Measurements from ENCODE around the gene POLL. TPM values are rescaled to one million over a fixed set of nuclear protein-coding genes. Genes with fewer than 3 reads are reported as not detected.

POLL gene
- total RNA-seq, 1 experiment from 2014 or later, result 46.2 TPM

DNA sequence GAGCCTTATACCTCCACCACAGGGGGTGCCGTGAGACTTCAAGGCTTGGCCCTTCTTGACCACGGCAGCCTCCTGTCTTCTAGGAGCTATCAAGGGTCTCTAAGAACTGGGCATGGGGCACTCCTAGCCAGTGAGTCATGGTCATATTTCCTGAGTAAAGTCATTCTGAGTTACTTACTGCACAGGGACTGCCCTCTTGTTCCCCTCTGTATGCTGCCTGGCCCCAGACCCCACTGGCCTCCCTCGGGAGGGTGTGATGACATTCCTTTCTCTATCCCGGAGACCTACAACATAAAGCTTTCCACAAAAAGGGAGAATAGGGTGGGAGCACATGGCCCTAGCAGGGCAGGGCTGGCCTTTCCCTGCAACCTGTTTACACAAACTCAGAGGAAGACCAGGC is 21.4 kb upstream of the POLL start:
- ChIA-PET CTCF (no interaction called here), POLR2A (no interaction called here)
- Mint-ChIP-seq H3K36me3 (peaks cover 24% of the 10 kb centered on the region), H3K4me3 (no peak overlapping the region), H3K9me3 (no peaks in the 10 kb centered on the region), H3K27me3 (ENCODE audit: low read depth) (no peaks in the 10 kb centered on the region), H3K4me1 (peaks cover 13% of the 10 kb centered on the region), H3K27ac (no peak overlapping the region)
- no peak for TF ChIP-seq AR (CRISPR knock-in tag; IDR thresholded peaks at IDR 0.05)
- no peak for DNase-seq (ENCODE audit: low spot score)
- ATAC-seq, result no peak

DNA sequence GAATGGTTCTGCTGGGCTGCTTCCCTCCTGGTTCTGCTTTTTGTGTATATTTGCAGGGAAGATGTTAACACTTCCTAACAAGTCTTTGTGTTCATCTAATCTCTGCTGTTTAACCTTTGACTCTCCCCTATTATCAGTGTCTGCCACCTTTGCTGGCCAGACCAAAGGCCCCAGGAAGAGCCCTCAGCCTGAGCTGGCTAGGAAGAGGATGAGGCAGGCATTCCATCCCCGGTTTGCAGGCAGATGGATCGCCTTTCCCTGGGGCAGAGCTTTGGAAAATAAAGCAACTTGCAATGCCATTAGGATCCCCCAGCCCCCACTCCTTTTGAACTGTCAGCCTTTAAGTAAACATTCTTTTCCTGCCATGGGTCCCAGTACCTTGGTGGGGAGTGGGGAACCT is 19.1 kb upstream of the POLL start:
- Mint-ChIP-seq H3K36me3 (peaks cover 24% of the 10 kb centered on the region), H3K4me1 (peaks cover 7% of the 10 kb centered on the region), H3K27me3 (ENCODE audit: low read depth) (no peaks in the 10 kb centered on the region), H3K9me3 (no peaks in the 10 kb centered on the region), H3K27ac (peak overlapping the region; percentile 81), H3K4me3 (no peak overlapping the region)
- TF ChIP-seq KAT7 (CRISPR knock-in tag; IDR thresholded peaks at IDR 0.05; ENCODE audit: borderline replicate concordance) (no peak), ZNF219 (CRISPR knock-in tag; IDR thresholded peaks at IDR 0.05; ENCODE audit: borderline replicate concordance) (no peak), TEAD4 (CRISPR knock-in tag; IDR thresholded peaks at IDR 0.05) (no peak), TCF7 (CRISPR knock-in tag; IDR thresholded peaks at IDR 0.05; ENCODE audit: low read depth) (no peak)
- TF ChIP-seq, protein P1, sequence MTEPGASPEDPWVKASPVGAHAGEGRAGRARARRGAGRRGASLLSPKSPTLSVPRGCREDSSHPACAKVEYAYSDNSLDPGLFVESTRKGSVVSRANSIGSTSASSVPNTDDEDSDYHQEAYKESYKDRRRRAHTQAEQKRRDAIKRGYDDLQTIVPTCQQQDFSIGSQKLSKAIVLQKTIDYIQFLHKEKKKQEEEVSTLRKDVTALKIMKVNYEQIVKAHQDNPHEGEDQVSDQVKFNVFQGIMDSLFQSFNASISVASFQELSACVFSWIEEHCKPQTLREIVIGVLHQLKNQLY (CRISPR knock-in tag; IDR thresholded peaks at IDR 0.05), result no peak
- ChIA-PET CTCF (interaction anchor here (0.7 to 7.3 kb wide), 8 partner anchors 9 to 176 kb away, joined by 3 to 167 read pairs (median 3); partner anchors contain the start of gene NPM3), POLR2A (no interaction called here)
- no peak for DNase-seq (ENCODE audit: low spot score)
- peak; percentile 9; the same call in 1 of the 2 replicates for ATAC-seq

GRCh38 chr10:101602761-101603398 is 14.8 kb upstream of the POLL start:
- Mint-ChIP-seq H3K4me3 (no peak overlapping the region), H3K27ac (peak overlapping the region; percentile 45; the same call in 1 of the 2 replicates), H3K36me3 (peaks cover 9% of the 10 kb centered on the region; the same call in 1 of the 2 replicates), H3K9me3 (no peaks in the 10 kb centered on the region), H3K27me3 (ENCODE audit: low read depth) (no peaks in the 10 kb centered on the region), H3K4me1 (peaks cover 10% of the 10 kb centered on the region)
- DNase-seq (ENCODE audit: low spot score) (peak; percentile 94), ATAC-seq (peak; percentile 96)
- ChIA-PET POLR2A (interaction anchor here (0.6 to 1.2 kb wide), 6 partner anchors 172 to 902 kb away, joined by 3 to 6 read pairs (median 3); partner anchors contain the start of genes NPM3 and OGA), CTCF (interaction anchor here (0.5 to 7.3 kb wide), 96 partner anchors 9 to 628 kb away, joined by 3 to 370 read pairs (median 5); partner anchors contain the start of genes DPCD, FBXW4, FGF8 and KCNIP2)
- 0 out of 2 replicates have a peak, but pooled peaks have one; percentile 50 for TF ChIP-seq TEAD4 (CRISPR knock-in tag; IDR thresholded peaks at IDR 0.05)
- no peak for TF ChIP-seq ZNF396 (CRISPR knock-in tag; IDR thresholded peaks at IDR 0.05; ENCODE audit: borderline replicate concordance)
- TF ChIP-seq MXD4 (CRISPR knock-in tag; IDR thresholded peaks at IDR 0.05; ENCODE audit: borderline replicate concordance), result no peak
- no peak for TF ChIP-seq NR1H2 (CRISPR knock-in tag; IDR thresholded peaks at IDR 0.05)
- no peak for TF ChIP-seq CDX4 (CRISPR knock-in tag; IDR thresholded peaks at IDR 0.05; ENCODE audit: borderline replicate concordance)
- no peak for TF ChIP-seq ATF2 (CRISPR knock-in tag; IDR thresholded peaks at IDR 0.05; ENCODE audit: borderline replicate concordance, low read depth)
- TF ChIP-seq ZNF416 (CRISPR knock-in tag; IDR thresholded peaks at IDR 0.05), result no peak
- TF ChIP-seq ZNF512 (CRISPR knock-in tag; IDR thresholded peaks at IDR 0.05; ENCODE audit: borderline replicate concordance), result no peak
- peak; percentile 35; the same call in 1 of the 2 replicates for TF ChIP-seq SP1 (CRISPR knock-in tag; conservative IDR thresholded peaks at IDR 0.05)
- TF ChIP-seq, protein P2, sequence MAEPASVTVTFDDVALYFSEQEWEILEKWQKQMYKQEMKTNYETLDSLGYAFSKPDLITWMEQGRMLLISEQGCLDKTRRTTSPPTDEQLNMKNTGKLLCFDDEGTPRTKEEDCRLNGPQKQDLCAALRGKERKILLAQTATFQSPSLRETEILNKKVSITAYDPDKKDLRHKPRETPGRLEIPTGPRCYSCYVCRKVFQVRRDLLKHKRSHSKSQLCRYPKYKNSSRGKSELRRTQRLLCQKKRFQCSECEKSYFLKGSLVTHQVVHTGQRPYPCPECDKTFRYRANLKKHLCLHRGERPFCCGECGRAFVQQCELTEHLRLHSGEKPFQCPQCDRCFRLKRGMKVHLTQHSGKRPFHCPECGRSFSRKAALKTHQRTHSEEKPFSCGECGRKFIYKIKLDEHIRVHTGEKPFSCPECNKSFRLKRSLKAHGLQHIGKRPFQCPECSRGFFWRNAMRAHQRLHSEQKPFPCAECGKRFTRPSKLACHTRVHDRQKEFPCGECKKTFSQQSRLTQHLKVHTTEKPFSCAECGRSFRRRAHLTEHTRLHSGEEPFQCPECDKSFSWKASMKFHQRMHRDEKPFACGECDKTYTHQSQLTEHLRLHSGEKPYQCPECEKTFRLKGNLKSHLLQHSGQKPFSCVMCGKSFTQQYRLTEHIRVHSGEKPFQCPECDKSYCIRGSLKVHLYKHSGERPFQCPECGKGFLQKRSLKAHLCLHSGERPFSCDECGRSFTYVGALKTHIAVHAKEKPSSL (CRISPR knock-in tag; conservative IDR thresholded peaks at IDR 0.05), result no peak
- no peak for TF ChIP-seq GRHL2 (CRISPR knock-in tag; IDR thresholded peaks at IDR 0.05; ENCODE audit: insufficient replicate concordance, severe bottlenecking)
- TF ChIP-seq ZMAT4 (CRISPR knock-in tag; IDR thresholded peaks at IDR 0.05), result no peak
- TF ChIP-seq, protein P3, sequence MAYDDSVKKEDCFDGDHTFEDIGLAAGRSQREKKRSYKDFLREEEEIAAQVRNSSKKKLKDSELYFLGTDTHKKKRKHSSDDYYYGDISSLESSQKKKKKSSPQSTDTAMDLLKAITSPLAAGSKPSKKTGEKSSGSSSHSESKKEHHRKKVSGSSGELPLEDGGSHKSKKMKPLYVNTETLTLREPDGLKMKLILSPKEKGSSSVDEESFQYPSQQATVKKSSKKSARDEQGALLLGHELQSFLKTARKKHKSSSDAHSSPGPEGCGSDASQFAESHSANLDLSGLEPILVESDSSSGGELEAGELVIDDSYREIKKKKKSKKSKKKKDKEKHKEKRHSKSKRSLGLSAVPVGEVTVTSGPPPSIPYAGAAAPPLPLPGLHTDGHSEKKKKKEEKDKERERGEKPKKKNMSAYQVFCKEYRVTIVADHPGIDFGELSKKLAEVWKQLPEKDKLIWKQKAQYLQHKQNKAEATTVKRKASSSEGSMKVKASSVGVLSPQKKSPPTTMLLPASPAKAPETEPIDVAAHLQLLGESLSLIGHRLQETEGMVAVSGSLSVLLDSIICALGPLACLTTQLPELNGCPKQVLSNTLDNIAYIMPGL (CRISPR knock-in tag; IDR thresholded peaks at IDR 0.05), result no peak

All from WTC11 (cell line).